HCT116 (cell line): Measurements from ENCODE around the gene CAGE1.

ENCODE experiments used
- CTCF ChIP-seq, 3 experiments: fragments of 200-600 bp in 1 of 3; sonication (generic) in 1 of 3; IDR thresholded peaks in 2 of 3; conservative IDR thresholded peaks in 1 of 3; 2 replicates each; pipeline ENCODE4 v1.5.1; 2012 to 2017; ENCODE audit warnings: low read depth in 2 of 3, low read length in 2 of 3, antibody characterized with exemption in 1 of 3, borderline replicate concordance in 1 of 3, control low read depth in 1 of 3, mild to moderate bottlenecking in 1 of 3, mixed read lengths in 1 of 3, mixed run types in 1 of 3, moderate library complexity in 1 of 3; ENCODE audit not compliant: insufficient read depth in 1 of 3
- POLR2A ChIP-seq: IDR thresholded peaks from 2 replicates; pipeline ENCODE4 v1.7.0; 2011; ENCODE audit warnings: borderline replicate concordance; ENCODE audit not compliant: insufficient read depth, insufficient read length; ENCODE audit errors: extremely low read depth
- POLR2AphosphoS5 ChIP-seq: IDR thresholded peaks from 2 replicates; pipeline ENCODE4 v1.6.1; 2011; ENCODE audit warnings: mild to moderate bottlenecking, low read depth, low read length, moderate library complexity
- RAD21 ChIP-seq: IDR thresholded peaks from 2 replicates; pipeline ENCODE4 v1.6.1; 2012; ENCODE audit warnings: low read depth, mild to moderate bottlenecking
- REST ChIP-seq: IDR thresholded peaks from 2 replicates; pipeline ENCODE4 v1.6.1; 2012; ENCODE audit warnings: low read depth
- ZFX ChIP-seq: fragments of 450-650 bp; IDR thresholded peaks from 2 replicates; pipeline ENCODE4 v1.6.1; 2017

- no peak for TF ChIP-seq POLR2A
- TF ChIP-seq CTCF (IDR thresholded peaks at IDR 0.05 in 2 of 3, conservative IDR thresholded peaks at IDR 0.05 in 1 of 3; ENCODE audit: borderline replicate concordance in 1 of 3, insufficient read depth in 1 of 3, low read depth in 2 of 3, low read length in 2 of 3) = no peak
- no peak for TF ChIP-seq POLR2AphosphoS5
- TF ChIP-seq ZFX = no peak
- no peak for TF ChIP-seq REST
- no peak for TF ChIP-seq RAD21
Measured at GRCh38 chr6:7401075-7401474, 11.5 kb upstream of the CAGE1 start.
